ACC112 (cell line): ENCODE measurements around the gene CSRP2.

Experiments
- H2AFZ ChIP-seq: fragments of 200-600 bp; sonication (generic); one replicate; pipeline ENCODE4 v1.6.0; 2017; ENCODE audit warnings: antibody characterized with exemption, low read length; ENCODE audit not compliant: unreplicated experiment
- H3K27ac ChIP-seq: fragments of 200-600 bp; sonication (generic); 2 replicates; pipeline ENCODE4 v1.5.1; 2014; ENCODE audit warnings: low read depth, mild to moderate bottlenecking, antibody characterized with exemption, low read length, moderate library complexity
- H3K27me3 ChIP-seq: fragments of 200-600 bp; sonication (generic); 2 replicates; pipeline ENCODE4 v1.6.1; 2014; ENCODE audit warnings: mild to moderate bottlenecking, antibody characterized with exemption, low read length, moderate library complexity, mixed read lengths; ENCODE audit not compliant: insufficient read depth
- H3K36me3 ChIP-seq: fragments of 200-600 bp; sonication (generic); 2 replicates; pipeline ENCODE4 v1.6.1; 2016; ENCODE audit warnings: mild to moderate bottlenecking, antibody characterized with exemption, low read length, moderate library complexity, mixed read lengths; ENCODE audit not compliant: insufficient read depth
- H3K4me1 ChIP-seq: fragments of 200-600 bp; sonication (generic); one replicate; pipeline ENCODE4 v1.6.1; 2016; ENCODE audit warnings: low read length, mixed read lengths; ENCODE audit not compliant: insufficient read depth, unreplicated experiment, control insufficient read depth
- H3K4me3 ChIP-seq: fragments of 200-600 bp; sonication (generic); 2 replicates; pipeline ENCODE4 v1.5.1; 2014; ENCODE audit warnings: mild to moderate bottlenecking, low read depth, low read length
- H3K79me2 ChIP-seq: fragments of 200-600 bp; sonication (generic); one replicate; pipeline ENCODE4 v1.6.0; 2016; ENCODE audit warnings: low read length; ENCODE audit not compliant: control insufficient read depth, unreplicated experiment, insufficient read depth

Gene CSRP2

DNA sequence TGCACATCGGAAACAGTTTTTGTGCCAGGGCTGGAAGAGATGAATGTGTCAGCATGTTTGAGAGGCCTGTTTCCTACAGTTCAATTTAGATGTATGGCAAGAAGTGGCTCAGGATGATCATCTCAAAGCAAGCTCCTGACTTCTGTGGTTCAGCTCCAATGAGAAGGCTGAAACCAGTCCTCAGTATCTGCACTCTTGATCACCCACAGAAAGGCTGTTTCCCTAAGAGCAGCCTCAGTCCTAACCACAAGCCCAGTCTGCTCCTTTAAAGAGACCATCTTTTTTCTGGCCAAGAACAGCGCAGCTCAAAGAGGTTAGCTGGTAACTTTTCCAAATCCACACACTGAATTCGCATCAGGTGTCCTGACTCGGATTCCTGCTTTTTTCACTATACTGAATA, 19.2 kb downstream of the CSRP2 start:
- Histone ChIP-seq H3K4me1 (peaks cover 11% of the 10 kb centered on the region), H3K4me3 (no peak overlapping the region), H3K36me3 (peaks cover 12% of the 10 kb centered on the region), H3K27me3 (no peaks in the 10 kb centered on the region), H3K27ac (no peak overlapping the region), H3K79me2 (no peaks in the 10 kb centered on the region), H2AFZ (no peak overlapping the region)

DNA sequence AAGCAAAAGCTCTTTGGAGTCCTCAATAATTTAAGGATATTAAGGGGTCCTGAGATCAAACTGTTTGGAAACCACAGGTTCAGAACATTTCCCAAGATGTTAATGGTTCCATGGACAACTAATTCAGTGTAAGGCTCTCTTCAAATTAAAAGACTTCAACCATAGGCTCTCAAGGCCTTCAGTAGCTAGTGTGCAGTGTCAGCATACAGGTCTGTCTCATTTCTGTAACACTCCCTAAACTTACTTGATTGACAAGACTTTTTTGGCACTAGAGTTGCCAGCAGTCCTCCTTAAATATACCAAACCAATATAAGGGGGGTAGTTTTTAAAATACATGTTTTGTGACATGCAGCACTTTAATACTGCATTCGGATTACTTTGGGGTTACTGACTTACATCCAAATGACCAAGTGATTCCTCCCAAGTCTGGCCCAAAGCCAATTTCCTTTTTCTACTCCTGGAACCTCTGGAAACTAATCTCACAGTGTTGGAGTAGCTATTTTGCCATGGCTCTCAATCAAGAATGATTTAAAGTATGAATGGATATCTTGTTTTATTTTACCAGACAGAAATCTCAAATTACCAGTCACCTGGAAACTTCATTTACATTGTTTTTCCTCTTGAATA, 22.7 kb downstream of the CSRP2 start:
- H3K27ac ChIP-seq = no peak overlapping the region
- no peak overlapping the region for H3K4me3 ChIP-seq
- no peaks in the 10 kb centered on the region for H3K27me3 ChIP-seq
- H3K79me2 ChIP-seq = no peaks in the 10 kb centered on the region
- no peaks in the 10 kb centered on the region for H3K4me1 ChIP-seq
- no peak overlapping the region for H2AFZ ChIP-seq
- H3K36me3 ChIP-seq = peaks cover 13% of the 10 kb centered on the region

DNA sequence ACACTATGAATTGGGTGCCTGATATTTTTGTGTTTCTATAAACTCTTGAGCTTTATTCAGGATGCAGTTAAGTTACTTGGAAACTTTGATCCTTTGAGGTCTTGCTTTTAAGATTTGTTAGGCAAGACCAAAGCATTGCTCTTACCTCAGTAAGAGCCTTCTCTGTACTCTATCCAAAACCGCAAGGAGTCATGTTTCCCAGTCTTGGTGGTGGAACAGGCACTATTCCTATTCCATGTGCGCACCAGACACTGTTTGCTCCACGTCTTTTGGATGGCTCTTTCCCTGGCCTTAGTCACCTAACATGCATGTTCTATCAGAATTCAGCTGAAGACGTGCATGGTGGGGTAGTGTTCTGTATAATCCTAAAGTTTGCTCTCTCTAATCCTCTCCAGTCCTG, 23.5 kb downstream of the CSRP2 start:
- H3K4me3 ChIP-seq = no peak overlapping the region
- no peaks in the 10 kb centered on the region for H3K79me2 ChIP-seq
- H3K36me3 ChIP-seq = peaks cover 16% of the 10 kb centered on the region
- H2AFZ ChIP-seq = no peak overlapping the region
- no peaks in the 10 kb centered on the region for H3K4me1 ChIP-seq
- no peak overlapping the region for H3K27ac ChIP-seq
- H3K27me3 ChIP-seq = no peaks in the 10 kb centered on the region

DNA sequence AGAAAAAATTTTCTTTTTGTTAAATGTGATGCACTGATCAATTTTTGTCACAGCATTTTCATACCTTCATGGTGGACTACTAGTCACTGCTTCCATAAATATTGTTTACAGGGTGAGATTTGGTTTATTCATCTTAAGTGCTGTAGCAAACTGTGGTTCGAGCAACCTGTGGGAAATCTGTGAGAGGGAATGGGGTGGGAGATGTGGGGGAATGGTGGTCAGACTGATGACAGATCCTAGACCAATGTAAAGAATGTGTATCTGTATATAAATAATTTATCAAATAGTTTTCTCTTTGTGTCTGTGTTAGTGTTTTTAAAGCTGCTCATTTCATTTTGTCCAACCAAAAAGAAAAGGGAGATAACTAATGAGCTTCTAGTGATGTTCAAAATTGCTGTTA, 26.7 kb downstream of the CSRP2 start:
- Histone ChIP-seq H3K36me3 (peaks cover 16% of the 10 kb centered on the region), H2AFZ (no peak overlapping the region), H3K79me2 (no peaks in the 10 kb centered on the region), H3K27ac (no peak overlapping the region), H3K27me3 (no peaks in the 10 kb centered on the region), H3K4me1 (no peaks in the 10 kb centered on the region), H3K4me3 (no peak overlapping the region)

DNA sequence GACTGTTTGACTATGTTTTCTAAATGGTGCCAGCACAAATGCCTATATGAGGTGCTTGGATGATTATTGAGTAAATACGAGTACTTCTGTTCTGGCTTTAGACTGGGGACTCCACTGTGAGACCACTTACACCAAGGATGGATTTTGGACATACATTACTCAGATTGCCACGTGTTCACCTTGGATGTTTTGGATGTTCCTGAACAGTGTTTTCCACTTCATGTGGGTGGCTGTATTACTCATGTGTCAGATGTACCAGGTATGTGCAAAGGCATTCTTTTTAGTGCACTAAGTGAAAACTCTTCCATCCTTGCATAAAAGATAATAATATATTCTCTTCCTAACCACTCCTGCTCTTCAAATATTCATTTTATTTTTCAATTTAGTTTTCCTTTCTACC, 30.7 kb downstream of the CSRP2 start:
- Histone ChIP-seq H3K27me3 (no peaks in the 10 kb centered on the region), H3K79me2 (no peaks in the 10 kb centered on the region), H2AFZ (no peak overlapping the region), H3K27ac (no peak overlapping the region), H3K4me3 (no peak overlapping the region), H3K4me1 (no peaks in the 10 kb centered on the region), H3K36me3 (peaks cover 4% of the 10 kb centered on the region; the same call in 1 of the 2 replicates)

DNA sequence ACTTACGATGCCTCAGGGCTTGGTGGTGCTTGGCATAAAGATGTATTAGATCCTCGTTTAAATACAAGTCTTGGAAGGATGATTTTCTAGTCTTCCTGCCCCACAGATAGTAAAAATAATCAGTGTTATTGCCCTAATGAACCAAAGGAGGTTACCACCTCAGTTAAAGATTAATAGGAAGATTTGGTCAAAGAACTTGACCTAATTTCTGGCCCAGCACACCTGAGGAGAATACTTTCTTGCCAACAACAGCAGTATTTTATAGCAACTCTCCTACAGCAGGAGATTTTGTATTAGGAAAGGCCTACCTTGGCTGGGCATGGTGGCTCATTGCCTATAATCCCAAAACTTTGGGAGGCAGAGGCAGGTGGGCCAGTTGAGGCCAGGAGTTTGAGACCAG, 31.6 kb downstream of the CSRP2 start:
- Histone ChIP-seq H2AFZ (no peak overlapping the region), H3K79me2 (no peaks in the 10 kb centered on the region), H3K27me3 (no peaks in the 10 kb centered on the region), H3K4me1 (no peaks in the 10 kb centered on the region), H3K27ac (no peak overlapping the region), H3K36me3 (peaks cover 4% of the 10 kb centered on the region; the same call in 1 of the 2 replicates), H3K4me3 (no peak overlapping the region)

DNA sequence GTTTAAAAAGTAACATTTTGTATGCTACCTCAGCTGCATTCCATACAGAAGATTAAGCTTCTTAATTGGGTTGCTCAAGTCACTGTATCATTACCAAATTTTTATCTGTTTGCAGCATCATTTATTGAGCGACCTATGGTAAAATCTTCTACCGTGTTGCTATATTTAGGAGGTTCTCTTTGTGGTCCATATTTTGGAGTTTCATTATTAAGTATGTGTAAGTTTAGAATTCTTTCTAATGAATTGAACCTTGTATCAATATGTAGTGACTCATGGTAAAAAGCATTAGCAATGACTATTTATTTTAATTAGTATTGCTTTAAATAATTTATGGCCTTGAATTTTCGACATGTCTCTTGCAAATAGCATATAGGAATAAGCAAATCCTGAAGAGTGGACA, 42.2 kb downstream of the CSRP2 start:
- no peaks in the 10 kb centered on the region for H3K27me3 ChIP-seq
- H3K79me2 ChIP-seq = no peaks in the 10 kb centered on the region
- no peaks in the 10 kb centered on the region for H3K4me1 ChIP-seq
- H3K4me3 ChIP-seq = no peak overlapping the region
- H3K36me3 ChIP-seq = peaks cover 12% of the 10 kb centered on the region
- H2AFZ ChIP-seq = no peak overlapping the region
- no peak overlapping the region for H3K27ac ChIP-seq

GRCh38 chr12:76830436-76830835, 48.4 kb downstream of the CSRP2 start:
- Histone ChIP-seq H3K4me1 (no peaks in the 10 kb centered on the region), H3K79me2 (no peaks in the 10 kb centered on the region), H3K4me3 (no peak overlapping the region), H3K27me3 (no peaks in the 10 kb centered on the region), H3K27ac (no peak overlapping the region), H2AFZ (no peak overlapping the region), H3K36me3 (peaks cover 20% of the 10 kb centered on the region)

DNA sequence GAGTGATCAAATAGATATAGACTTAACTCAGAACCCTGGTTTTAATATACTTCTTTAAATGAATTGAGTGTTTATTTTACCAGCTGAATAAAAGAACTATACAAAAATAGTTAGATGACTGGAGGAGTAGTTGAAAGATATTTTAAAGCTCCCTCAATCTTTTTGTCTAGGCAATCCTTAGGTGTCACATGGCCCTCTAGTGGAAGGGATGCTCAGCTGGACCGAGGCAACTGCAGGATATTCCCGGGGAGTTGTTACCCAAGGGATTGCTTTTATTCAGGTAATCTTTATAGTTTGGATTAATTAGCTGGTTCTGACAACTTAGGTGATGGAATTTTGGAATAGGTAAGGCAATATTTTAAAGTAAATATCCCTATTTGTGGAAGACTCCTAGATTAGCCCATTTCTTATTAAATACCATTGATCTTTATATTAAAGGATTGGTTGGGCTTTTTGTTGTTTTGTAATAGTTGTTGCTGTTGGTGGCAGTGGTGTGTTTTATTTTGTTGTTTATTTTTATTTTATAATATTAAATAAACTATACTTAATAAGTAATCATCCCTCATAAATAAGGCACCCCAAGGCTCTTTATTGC, 57.8 kb downstream of the CSRP2 start:
- H3K27ac ChIP-seq = no peak overlapping the region
- peaks cover 5% of the 10 kb centered on the region; the same call in 1 of the 2 replicates for H3K36me3 ChIP-seq
- no peaks in the 10 kb centered on the region for H3K27me3 ChIP-seq

GRCh38 chr12:76813972-76814371, 64.8 kb downstream of the CSRP2 start:
- no peaks in the 10 kb centered on the region for H3K27me3 ChIP-seq
- H3K4me3 ChIP-seq = no peak overlapping the region
- H3K4me1 ChIP-seq = no peaks in the 10 kb centered on the region
- H2AFZ ChIP-seq = no peak overlapping the region
- peaks cover 5% of the 10 kb centered on the region; the same call in 1 of the 2 replicates for H3K36me3 ChIP-seq
- no peaks in the 10 kb centered on the region for H3K79me2 ChIP-seq
- H3K27ac ChIP-seq = no peak overlapping the region

More for the DNA sequence above, 57.8 kb downstream of the CSRP2 start:
- no peaks in the 10 kb centered on the region for H3K79me2 ChIP-seq
- H2AFZ ChIP-seq = no peak overlapping the region
- H3K4me3 ChIP-seq = no peak overlapping the region
- no peaks in the 10 kb centered on the region for H3K4me1 ChIP-seq

DNA sequence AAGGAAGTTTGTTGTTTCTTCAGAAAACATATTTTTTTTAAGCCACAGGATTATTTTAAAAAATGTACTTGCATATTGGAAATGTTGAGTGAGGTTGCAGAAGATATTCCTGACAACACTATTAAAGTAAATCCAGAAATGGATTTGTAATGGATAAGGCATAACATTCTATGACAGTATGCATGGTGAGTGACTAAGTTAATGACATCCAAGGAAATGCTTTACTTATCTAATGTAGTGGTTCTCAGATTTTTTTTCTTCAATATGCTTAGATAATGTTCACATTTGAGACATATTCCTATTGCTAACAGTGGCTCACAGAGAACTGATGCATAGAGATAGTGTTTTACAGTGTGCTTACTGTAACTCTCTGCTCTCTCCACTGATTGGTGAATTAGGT, 65.6 kb downstream of the CSRP2 start:
- no peaks in the 10 kb centered on the region for H3K27me3 ChIP-seq
- no peaks in the 10 kb centered on the region for H3K4me1 ChIP-seq
- H2AFZ ChIP-seq = no peak overlapping the region
- no peak overlapping the region for H3K27ac ChIP-seq
- H3K79me2 ChIP-seq = no peaks in the 10 kb centered on the region
- H3K4me3 ChIP-seq = no peak overlapping the region
- peaks cover 5% of the 10 kb centered on the region; the same call in 1 of the 2 replicates for H3K36me3 ChIP-seq
